SU-DHL-6 (cell line): ENCODE results near the gene SLC25A44.

Source experiments
- CTCF ChIP-seq: fragments of 200-600 bp; sonication (generic); IDR thresholded peaks from one replicate; pipeline ENCODE4 v1.5.1; 2017; ENCODE audit warnings: antibody characterized with exemption, mild to moderate bottlenecking, low read length, moderate library complexity; ENCODE audit not compliant: insufficient read depth, poor library complexity, severe bottlenecking
- EZH2phosphoT487 ChIP-seq: fragments of 200-600 bp; sonication (generic), shearing (Covaris generic); conservative IDR thresholded peaks from 2 replicates; pipeline ENCODE4 v1.6.1; 2018; ENCODE audit warnings: mild to moderate bottlenecking, antibody characterized with exemption, low read length, moderate library complexity, mixed read lengths

DNA sequence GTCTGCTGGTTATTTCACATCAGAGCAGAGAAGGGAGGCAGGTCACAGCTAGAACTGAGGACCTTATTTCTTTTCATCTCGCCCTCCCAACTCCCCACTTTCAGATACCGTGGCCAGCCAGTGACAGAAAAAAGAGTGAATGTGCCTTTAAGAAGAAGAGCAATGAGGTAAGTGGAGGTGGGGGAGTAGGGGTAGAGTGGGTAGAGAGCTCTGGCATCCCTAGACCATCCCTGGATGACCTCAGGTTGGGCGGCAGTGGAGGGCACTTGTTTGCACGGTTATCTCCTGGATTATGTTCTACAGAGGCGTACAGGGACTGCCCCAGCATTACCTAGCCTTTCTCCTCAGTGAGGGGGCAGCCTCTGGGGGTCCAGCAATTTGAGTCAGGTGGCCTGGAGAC lies 35.9 kb upstream of the SLC25A44 start:
- TF ChIP-seq CTCF, result no peak
- no peak for TF ChIP-seq EZH2phosphoT487
